ENCODE measurements around the gene ZNF92. TPM values are rescaled to one million over a fixed set of nuclear protein-coding genes. Genes with fewer than 3 reads are reported as not detected.

ZNF92 gene
- total RNA-seq, 1 donor from 2014 or later: 4.0 TPM

DNA sequence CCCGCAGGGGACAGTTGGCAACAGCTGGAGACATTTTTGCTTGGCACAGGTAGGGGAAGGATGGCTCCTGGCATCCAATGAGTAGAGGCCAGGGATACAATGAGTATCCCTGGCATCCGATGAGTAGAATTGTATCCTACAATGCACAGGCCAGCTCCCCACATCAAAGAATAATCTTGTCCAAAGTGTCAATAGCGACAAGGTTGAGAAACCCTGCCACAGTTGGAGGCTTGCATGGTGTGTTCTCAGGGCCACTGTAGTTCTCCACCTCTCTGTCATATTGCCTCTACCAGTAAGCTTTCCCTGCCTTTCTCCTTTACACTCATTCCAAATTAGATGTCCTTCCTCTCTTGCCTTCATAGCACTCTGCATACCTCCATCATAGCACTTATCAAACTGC, 60.7 kb downstream of the ZNF92 start:
- Histone ChIP-seq H3K4me1 (no peaks in the 10 kb centered on the region), H3K27ac (no peak overlapping the region), H3K9me3 (no peaks in the 10 kb centered on the region), H3K36me3 (no peaks in the 10 kb centered on the region), H3K27me3 (no peaks in the 10 kb centered on the region), H3K4me3 (no peak overlapping the region)
- DNase-seq (ENCODE audit: low spot score in 2 of 2): no peak
- intact Hi-C loops (cut with DNase I): no loop called here
- TF ChIP-seq, protein P1, sequence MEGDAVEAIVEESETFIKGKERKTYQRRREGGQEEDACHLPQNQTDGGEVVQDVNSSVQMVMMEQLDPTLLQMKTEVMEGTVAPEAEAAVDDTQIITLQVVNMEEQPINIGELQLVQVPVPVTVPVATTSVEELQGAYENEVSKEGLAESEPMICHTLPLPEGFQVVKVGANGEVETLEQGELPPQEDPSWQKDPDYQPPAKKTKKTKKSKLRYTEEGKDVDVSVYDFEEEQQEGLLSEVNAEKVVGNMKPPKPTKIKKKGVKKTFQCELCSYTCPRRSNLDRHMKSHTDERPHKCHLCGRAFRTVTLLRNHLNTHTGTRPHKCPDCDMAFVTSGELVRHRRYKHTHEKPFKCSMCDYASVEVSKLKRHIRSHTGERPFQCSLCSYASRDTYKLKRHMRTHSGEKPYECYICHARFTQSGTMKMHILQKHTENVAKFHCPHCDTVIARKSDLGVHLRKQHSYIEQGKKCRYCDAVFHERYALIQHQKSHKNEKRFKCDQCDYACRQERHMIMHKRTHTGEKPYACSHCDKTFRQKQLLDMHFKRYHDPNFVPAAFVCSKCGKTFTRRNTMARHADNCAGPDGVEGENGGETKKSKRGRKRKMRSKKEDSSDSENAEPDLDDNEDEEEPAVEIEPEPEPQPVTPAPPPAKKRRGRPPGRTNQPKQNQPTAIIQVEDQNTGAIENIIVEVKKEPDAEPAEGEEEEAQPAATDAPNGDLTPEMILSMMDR (IDR thresholded peaks at IDR 0.05): no peak

GRCh38 chr7:65436163-65436562, 62.5 kb downstream of the ZNF92 start:
- TF ChIP-seq, protein P1 (IDR thresholded peaks at IDR 0.05): no peak
- no peaks in the 10 kb centered on the region for H3K27me3 ChIP-seq
- H3K36me3 ChIP-seq: no peaks in the 10 kb centered on the region
- no peaks in the 10 kb centered on the region for H3K9me3 ChIP-seq
- H3K4me1 ChIP-seq: no peaks in the 10 kb centered on the region
- no peak overlapping the region for H3K27ac ChIP-seq
- no peak for DNase-seq (ENCODE audit: low spot score in 2 of 2)
- no peak overlapping the region for H3K4me3 ChIP-seq
- intact Hi-C loops (cut with DNase I): no loop called here

DNA sequence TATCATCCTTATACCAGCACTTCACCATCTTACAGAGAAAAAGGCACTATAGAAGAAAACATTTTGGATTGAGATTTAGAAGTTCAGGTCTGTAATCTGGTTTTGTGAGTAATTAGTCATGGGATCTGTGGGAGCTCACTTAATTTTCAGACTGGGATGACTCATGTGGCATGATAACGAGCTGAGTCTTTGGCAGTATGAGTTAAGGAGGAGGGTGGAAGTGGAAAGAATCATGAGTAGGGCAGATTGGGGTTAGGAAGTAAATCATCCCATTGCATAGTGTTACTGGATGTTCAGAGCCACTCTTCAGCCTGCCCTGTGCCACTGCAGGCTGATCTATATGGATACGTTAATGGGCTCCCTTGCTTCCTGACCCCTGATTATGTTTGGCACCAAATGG, 64.9 kb downstream of the ZNF92 start:
- intact Hi-C loops (cut with DNase I): no loop called here
- H3K9me3 ChIP-seq: no peaks in the 10 kb centered on the region
- no peaks in the 10 kb centered on the region for H3K36me3 ChIP-seq
- H3K4me3 ChIP-seq: no peak overlapping the region
- H3K27me3 ChIP-seq: no peaks in the 10 kb centered on the region
- no peak overlapping the region for H3K27ac ChIP-seq
- TF ChIP-seq, protein P1 (IDR thresholded peaks at IDR 0.05): no peak
- H3K4me1 ChIP-seq: no peaks in the 10 kb centered on the region
- no peak for DNase-seq (ENCODE audit: low spot score in 2 of 2)

- Histone ChIP-seq H3K9me3 (no peaks in the 10 kb centered on the region), H3K4me3 (no peak overlapping the region), H3K27me3 (no peaks in the 10 kb centered on the region), H3K27ac (no peak overlapping the region), H3K36me3 (no peaks in the 10 kb centered on the region), H3K4me1 (no peaks in the 10 kb centered on the region)
- TF ChIP-seq, protein P1 (IDR thresholded peaks at IDR 0.05): no peak
- intact Hi-C loops (cut with DNase I): no loop called here
- DNase-seq (ENCODE audit: low spot score in 2 of 2): no peak
Measured at GRCh38 chr7:65441010-65441409, 67.4 kb downstream of the ZNF92 start.

GRCh38 chr7:65444205-65444842, 70.7 kb downstream of the ZNF92 start:
- TF ChIP-seq, protein P1 (IDR thresholded peaks at IDR 0.05): no peak

More at GRCh38 chr7:65444205-65444842, 70.7 kb downstream of the ZNF92 start:
- Histone ChIP-seq H3K4me1 (no peaks in the 10 kb centered on the region), H3K9me3 (no peaks in the 10 kb centered on the region), H3K27me3 (no peaks in the 10 kb centered on the region), H3K36me3 (no peaks in the 10 kb centered on the region), H3K27ac (no peak overlapping the region), H3K4me3 (no peak overlapping the region)
- intact Hi-C loops (cut with DNase I): no loop called here
- DNase-seq (ENCODE audit: low spot score in 2 of 2): no peak

Measured in ascending aorta (tissue), 2 donors.